SK-N-SH (cell line): ENCODE data around the gene GRPEL2.
A peak's percentile ranks its signal among the peaks of the same experiment; 100 is the strongest.

ENCODE experiments used
- CHD2 ChIP-seq: fragments of 150-350 bp; IDR thresholded peaks from 2 replicates; pipeline ENCODE4 v1.6.1; 2018; ENCODE audit warnings: low read length; ENCODE audit not compliant: partially characterized antibody
- EP300 ChIP-seq, 2 experiments: IDR thresholded peaks; 2 replicates each; pipeline versions ENCODE4 v1.4.0 to v1.6.1; 2012; ENCODE audit warnings: borderline replicate concordance in 1 of 2, low read depth in 1 of 2, low read length in 1 of 2
- FOSL2 ChIP-seq: IDR thresholded peaks from 2 replicates; pipeline ENCODE4 v1.4.0; 2012; ENCODE audit warnings: low read depth, mild to moderate bottlenecking, moderate library complexity, borderline replicate concordance
- GABPA ChIP-seq: IDR thresholded peaks from 2 replicates; pipeline ENCODE4 v1.4.0; 2012; ENCODE audit warnings: low read depth, mild to moderate bottlenecking
- RFX5 ChIP-seq: IDR thresholded peaks from 2 replicates; pipeline ENCODE4 v1.6.1; 2012; ENCODE audit warnings: mild to moderate bottlenecking, improper control_type of control experiment, low read length
- SMC3 ChIP-seq: IDR thresholded peaks from 2 replicates; pipeline ENCODE4 v1.6.1; 2012; ENCODE audit warnings: low read depth, low read length, improper control_type of control experiment
- YY1 ChIP-seq: IDR thresholded peaks from 2 replicates; pipeline ENCODE4 v1.4.0; 2012; ENCODE audit warnings: low read depth, mild to moderate bottlenecking
- TF ChIP-seq, protein P1 (sequence below): fragments of 200-600 bp; sonication (generic); IDR thresholded peaks from 2 replicates; pipeline ENCODE4 v1.6.1; 2017; ENCODE audit warnings: antibody characterized with exemption, mild to moderate bottlenecking, moderate library complexity
- TF ChIP-seq, protein P2 (sequence below): IDR thresholded peaks from 2 replicates; pipeline ENCODE4 v1.4.0; 2012; ENCODE audit warnings: low read depth, borderline replicate concordance
- TF ChIP-seq, protein P3 (sequence below): IDR thresholded peaks from 2 replicates; pipeline ENCODE4 v1.4.0; 2012; ENCODE audit warnings: low read depth
- TF ChIP-seq, protein P4 (sequence below): IDR thresholded peaks from 2 replicates; pipeline ENCODE4 v1.6.1; 2012; ENCODE audit warnings: mild to moderate bottlenecking, low read depth, low read length, moderate library complexity

DNA sequence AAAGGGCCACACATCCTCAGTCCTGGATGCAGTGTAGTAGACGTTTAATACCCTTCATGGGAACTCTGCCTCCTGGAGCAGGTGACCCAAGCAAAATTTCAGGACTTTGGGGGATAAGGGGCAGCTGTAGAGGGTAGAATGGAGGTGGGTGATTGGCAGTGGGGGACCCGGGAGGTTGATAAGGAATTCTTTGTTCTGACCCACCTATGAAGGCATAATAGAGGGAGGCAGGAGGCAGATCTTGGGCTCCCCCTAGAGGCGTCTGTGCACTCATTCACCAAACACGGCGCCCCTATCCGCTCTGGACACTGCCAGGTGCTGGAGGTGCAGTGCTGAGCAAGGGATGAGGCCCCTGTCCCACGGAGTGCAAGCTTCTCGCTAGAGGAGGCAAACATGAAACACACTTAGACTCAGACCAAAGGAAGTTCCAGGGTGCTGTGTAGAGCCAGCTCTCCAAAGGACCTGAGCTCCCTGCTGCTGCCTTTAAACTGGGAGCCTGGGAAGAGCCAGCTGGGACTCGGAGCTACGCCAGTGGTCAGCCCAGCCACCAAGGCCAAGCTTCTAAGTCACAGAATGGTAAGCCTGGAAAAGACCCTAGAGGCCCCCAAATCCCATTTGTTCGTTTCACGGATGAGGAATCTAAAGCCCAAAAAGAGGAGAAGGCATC, 26.1 kb downstream of the GRPEL2 start:
- TF ChIP-seq, protein P1, sequence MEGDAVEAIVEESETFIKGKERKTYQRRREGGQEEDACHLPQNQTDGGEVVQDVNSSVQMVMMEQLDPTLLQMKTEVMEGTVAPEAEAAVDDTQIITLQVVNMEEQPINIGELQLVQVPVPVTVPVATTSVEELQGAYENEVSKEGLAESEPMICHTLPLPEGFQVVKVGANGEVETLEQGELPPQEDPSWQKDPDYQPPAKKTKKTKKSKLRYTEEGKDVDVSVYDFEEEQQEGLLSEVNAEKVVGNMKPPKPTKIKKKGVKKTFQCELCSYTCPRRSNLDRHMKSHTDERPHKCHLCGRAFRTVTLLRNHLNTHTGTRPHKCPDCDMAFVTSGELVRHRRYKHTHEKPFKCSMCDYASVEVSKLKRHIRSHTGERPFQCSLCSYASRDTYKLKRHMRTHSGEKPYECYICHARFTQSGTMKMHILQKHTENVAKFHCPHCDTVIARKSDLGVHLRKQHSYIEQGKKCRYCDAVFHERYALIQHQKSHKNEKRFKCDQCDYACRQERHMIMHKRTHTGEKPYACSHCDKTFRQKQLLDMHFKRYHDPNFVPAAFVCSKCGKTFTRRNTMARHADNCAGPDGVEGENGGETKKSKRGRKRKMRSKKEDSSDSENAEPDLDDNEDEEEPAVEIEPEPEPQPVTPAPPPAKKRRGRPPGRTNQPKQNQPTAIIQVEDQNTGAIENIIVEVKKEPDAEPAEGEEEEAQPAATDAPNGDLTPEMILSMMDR, result peak; percentile 71
- TF ChIP-seq RFX5 (no peak), EP300 (IDR thresholded peaks at IDR 0.05; ENCODE audit: borderline replicate concordance in 1 of 2, low read depth in 1 of 2, low read length in 1 of 2) (no peak), CHD2 (no peak), FOSL2 (no peak), GABPA (no peak), YY1 (no peak), SMC3 (peak; percentile 67)
- TF ChIP-seq, protein P2, sequence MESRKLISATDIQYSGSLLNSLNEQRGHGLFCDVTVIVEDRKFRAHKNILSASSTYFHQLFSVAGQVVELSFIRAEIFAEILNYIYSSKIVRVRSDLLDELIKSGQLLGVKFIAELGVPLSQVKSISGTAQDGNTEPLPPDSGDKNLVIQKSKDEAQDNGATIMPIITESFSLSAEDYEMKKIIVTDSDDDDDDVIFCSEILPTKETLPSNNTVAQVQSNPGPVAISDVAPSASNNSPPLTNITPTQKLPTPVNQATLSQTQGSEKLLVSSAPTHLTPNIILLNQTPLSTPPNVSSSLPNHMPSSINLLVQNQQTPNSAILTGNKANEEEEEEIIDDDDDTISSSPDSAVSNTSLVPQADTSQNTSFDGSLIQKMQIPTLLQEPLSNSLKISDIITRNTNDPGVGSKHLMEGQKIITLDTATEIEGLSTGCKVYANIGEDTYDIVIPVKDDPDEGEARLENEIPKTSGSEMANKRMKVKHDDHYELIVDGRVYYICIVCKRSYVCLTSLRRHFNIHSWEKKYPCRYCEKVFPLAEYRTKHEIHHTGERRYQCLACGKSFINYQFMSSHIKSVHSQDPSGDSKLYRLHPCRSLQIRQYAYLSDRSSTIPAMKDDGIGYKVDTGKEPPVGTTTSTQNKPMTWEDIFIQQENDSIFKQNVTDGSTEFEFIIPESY, result no peak
- TF ChIP-seq, protein P3, sequence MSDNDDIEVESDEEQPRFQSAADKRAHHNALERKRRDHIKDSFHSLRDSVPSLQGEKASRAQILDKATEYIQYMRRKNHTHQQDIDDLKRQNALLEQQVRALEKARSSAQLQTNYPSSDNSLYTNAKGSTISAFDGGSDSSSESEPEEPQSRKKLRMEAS, result no peak
- TF ChIP-seq, protein P4, sequence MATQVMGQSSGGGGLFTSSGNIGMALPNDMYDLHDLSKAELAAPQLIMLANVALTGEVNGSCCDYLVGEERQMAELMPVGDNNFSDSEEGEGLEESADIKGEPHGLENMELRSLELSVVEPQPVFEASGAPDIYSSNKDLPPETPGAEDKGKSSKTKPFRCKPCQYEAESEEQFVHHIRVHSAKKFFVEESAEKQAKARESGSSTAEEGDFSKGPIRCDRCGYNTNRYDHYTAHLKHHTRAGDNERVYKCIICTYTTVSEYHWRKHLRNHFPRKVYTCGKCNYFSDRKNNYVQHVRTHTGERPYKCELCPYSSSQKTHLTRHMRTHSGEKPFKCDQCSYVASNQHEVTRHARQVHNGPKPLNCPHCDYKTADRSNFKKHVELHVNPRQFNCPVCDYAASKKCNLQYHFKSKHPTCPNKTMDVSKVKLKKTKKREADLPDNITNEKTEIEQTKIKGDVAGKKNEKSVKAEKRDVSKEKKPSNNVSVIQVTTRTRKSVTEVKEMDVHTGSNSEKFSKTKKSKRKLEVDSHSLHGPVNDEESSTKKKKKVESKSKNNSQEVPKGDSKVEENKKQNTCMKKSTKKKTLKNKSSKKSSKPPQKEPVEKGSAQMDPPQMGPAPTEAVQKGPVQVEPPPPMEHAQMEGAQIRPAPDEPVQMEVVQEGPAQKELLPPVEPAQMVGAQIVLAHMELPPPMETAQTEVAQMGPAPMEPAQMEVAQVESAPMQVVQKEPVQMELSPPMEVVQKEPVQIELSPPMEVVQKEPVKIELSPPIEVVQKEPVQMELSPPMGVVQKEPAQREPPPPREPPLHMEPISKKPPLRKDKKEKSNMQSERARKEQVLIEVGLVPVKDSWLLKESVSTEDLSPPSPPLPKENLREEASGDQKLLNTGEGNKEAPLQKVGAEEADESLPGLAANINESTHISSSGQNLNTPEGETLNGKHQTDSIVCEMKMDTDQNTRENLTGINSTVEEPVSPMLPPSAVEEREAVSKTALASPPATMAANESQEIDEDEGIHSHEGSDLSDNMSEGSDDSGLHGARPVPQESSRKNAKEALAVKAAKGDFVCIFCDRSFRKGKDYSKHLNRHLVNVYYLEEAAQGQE, result no peak
